ENCODE results near the gene FAM9A.

Gene FAM9A

GRCh38 chrX:8801041-8801599 lies at the start of gene FAM9A:
Gene FAM9A (minus strand): TSS chrX:8801383. CDS start chrX:8800171, 1,212 bp downstream.
- no peaks in the 10 kb centered on the region for H3K36me3 ChIP-seq (ENCODE audit: control insufficient read depth, insufficient read depth, low read length)
- H3K27ac ChIP-seq (ENCODE audit: low read depth, low read length) = no peak within 1 kb of the TSS
- H3K4me3 ChIP-seq (ENCODE audit: low read length) = no peak within 1 kb of the TSS
- H3K27me3 ChIP-seq (ENCODE audit: control insufficient read depth, insufficient read depth, low read length) = no peaks in the 10 kb centered on the region
- no peaks in the 10 kb centered on the region for H3K4me1 ChIP-seq (ENCODE audit: control insufficient read depth, insufficient read depth, low read length)
- no peak within 1 kb of the TSS for H3K9ac ChIP-seq (ENCODE audit: low read length)

- Histone ChIP-seq H3K27me3 (ENCODE audit: control insufficient read depth, insufficient read depth, low read length) (no peaks in the 10 kb centered on the region), H3K27ac (ENCODE audit: low read depth, low read length) (no peak overlapping the region), H3K4me1 (ENCODE audit: control insufficient read depth, insufficient read depth, low read length) (no peaks in the 10 kb centered on the region), H3K9ac (ENCODE audit: low read length) (no peak overlapping the region), H3K4me3 (ENCODE audit: low read length) (no peak overlapping the region), H3K36me3 (ENCODE audit: control insufficient read depth, insufficient read depth, low read length) (no peaks in the 10 kb centered on the region)
Observed at GRCh38 chrX:8850478-8850877, 49.3 kb upstream of the FAM9A start.

- no peaks in the 10 kb centered on the region for H3K4me1 ChIP-seq (ENCODE audit: control insufficient read depth, insufficient read depth, low read length)
- H3K27ac ChIP-seq (ENCODE audit: low read depth, low read length) = no peak overlapping the region
- no peaks in the 10 kb centered on the region for H3K27me3 ChIP-seq (ENCODE audit: control insufficient read depth, insufficient read depth, low read length)
- no peak overlapping the region for H3K9ac ChIP-seq (ENCODE audit: low read length)
- no peak overlapping the region for H3K4me3 ChIP-seq (ENCODE audit: low read length)
- no peaks in the 10 kb centered on the region for H3K36me3 ChIP-seq (ENCODE audit: control insufficient read depth, insufficient read depth, low read length)
Observed at GRCh38 chrX:8849945-8850344, 48.8 kb upstream of the FAM9A start.

GRCh38 chrX:8849458-8849857 lies 48.3 kb upstream of the FAM9A start:
- no peak overlapping the region for H3K27ac ChIP-seq (ENCODE audit: low read depth, low read length)

GRCh38 chrX:8848911-8849310 lies 47.7 kb upstream of the FAM9A start:
- H3K36me3 ChIP-seq (ENCODE audit: control insufficient read depth, insufficient read depth, low read length) = no peaks in the 10 kb centered on the region
- H3K27ac ChIP-seq (ENCODE audit: low read depth, low read length) = no peak overlapping the region
- no peak overlapping the region for H3K9ac ChIP-seq (ENCODE audit: low read length)
- no peaks in the 10 kb centered on the region for H3K27me3 ChIP-seq (ENCODE audit: control insufficient read depth, insufficient read depth, low read length)
- no peak overlapping the region for H3K4me3 ChIP-seq (ENCODE audit: low read length)
- no peaks in the 10 kb centered on the region for H3K4me1 ChIP-seq (ENCODE audit: control insufficient read depth, insufficient read depth, low read length)

More at GRCh38 chrX:8849458-8849857, 48.3 kb upstream of the FAM9A start:
- H3K4me3 ChIP-seq (ENCODE audit: low read length) = no peak overlapping the region
- H3K36me3 ChIP-seq (ENCODE audit: control insufficient read depth, insufficient read depth, low read length) = no peaks in the 10 kb centered on the region
- no peaks in the 10 kb centered on the region for H3K4me1 ChIP-seq (ENCODE audit: control insufficient read depth, insufficient read depth, low read length)
- no peak overlapping the region for H3K9ac ChIP-seq (ENCODE audit: low read length)
- H3K27me3 ChIP-seq (ENCODE audit: control insufficient read depth, insufficient read depth, low read length) = no peaks in the 10 kb centered on the region

- Histone ChIP-seq H3K27ac (ENCODE audit: low read depth, low read length) (no peak overlapping the region), H3K4me3 (ENCODE audit: low read length) (no peak overlapping the region), H3K36me3 (ENCODE audit: control insufficient read depth, insufficient read depth, low read length) (no peaks in the 10 kb centered on the region), H3K9ac (ENCODE audit: low read length) (no peak overlapping the region), H3K27me3 (ENCODE audit: control insufficient read depth, insufficient read depth, low read length) (no peaks in the 10 kb centered on the region), H3K4me1 (ENCODE audit: control insufficient read depth, insufficient read depth, low read length) (no peaks in the 10 kb centered on the region)
Observed at GRCh38 chrX:8848441-8848840, 47.3 kb upstream of the FAM9A start.

GRCh38 chrX:8847360-8847759 lies 46.2 kb upstream of the FAM9A start:
- no peaks in the 10 kb centered on the region for H3K4me1 ChIP-seq (ENCODE audit: control insufficient read depth, insufficient read depth, low read length)
- no peak overlapping the region for H3K27ac ChIP-seq (ENCODE audit: low read depth, low read length)

GRCh38 chrX:8846266-8846665 lies 45.1 kb upstream of the FAM9A start:
- H3K9ac ChIP-seq (ENCODE audit: low read length) = no peak overlapping the region
- no peak overlapping the region for H3K4me3 ChIP-seq (ENCODE audit: low read length)
- no peaks in the 10 kb centered on the region for H3K27me3 ChIP-seq (ENCODE audit: control insufficient read depth, insufficient read depth, low read length)
- H3K4me1 ChIP-seq (ENCODE audit: control insufficient read depth, insufficient read depth, low read length) = no peaks in the 10 kb centered on the region
- H3K27ac ChIP-seq (ENCODE audit: low read depth, low read length) = no peak overlapping the region
- no peaks in the 10 kb centered on the region for H3K36me3 ChIP-seq (ENCODE audit: control insufficient read depth, insufficient read depth, low read length)

More at GRCh38 chrX:8847360-8847759, 46.2 kb upstream of the FAM9A start:
- Histone ChIP-seq H3K27me3 (ENCODE audit: control insufficient read depth, insufficient read depth, low read length) (no peaks in the 10 kb centered on the region), H3K4me3 (ENCODE audit: low read length) (no peak overlapping the region), H3K36me3 (ENCODE audit: control insufficient read depth, insufficient read depth, low read length) (no peaks in the 10 kb centered on the region), H3K9ac (ENCODE audit: low read length) (no peak overlapping the region)

- H3K27ac ChIP-seq (ENCODE audit: low read depth, low read length) = no peak overlapping the region
- H3K36me3 ChIP-seq (ENCODE audit: control insufficient read depth, insufficient read depth, low read length) = no peaks in the 10 kb centered on the region
- H3K4me1 ChIP-seq (ENCODE audit: control insufficient read depth, insufficient read depth, low read length) = no peaks in the 10 kb centered on the region
- H3K27me3 ChIP-seq (ENCODE audit: control insufficient read depth, insufficient read depth, low read length) = no peaks in the 10 kb centered on the region
- H3K9ac ChIP-seq (ENCODE audit: low read length) = no peak overlapping the region
- H3K4me3 ChIP-seq (ENCODE audit: low read length) = no peak overlapping the region
Observed at GRCh38 chrX:8845469-8845868, 44.3 kb upstream of the FAM9A start.

GRCh38 chrX:8845060-8845459 lies 43.9 kb upstream of the FAM9A start:
- Histone ChIP-seq H3K27ac (ENCODE audit: low read depth, low read length) (no peak overlapping the region), H3K4me1 (ENCODE audit: control insufficient read depth, insufficient read depth, low read length) (no peaks in the 10 kb centered on the region), H3K9ac (ENCODE audit: low read length) (no peak overlapping the region), H3K36me3 (ENCODE audit: control insufficient read depth, insufficient read depth, low read length) (no peaks in the 10 kb centered on the region), H3K27me3 (ENCODE audit: control insufficient read depth, insufficient read depth, low read length) (no peaks in the 10 kb centered on the region), H3K4me3 (ENCODE audit: low read length) (no peak overlapping the region)

GRCh38 chrX:8844157-8844556 lies 43.0 kb upstream of the FAM9A start:
- Histone ChIP-seq H3K27me3 (ENCODE audit: control insufficient read depth, insufficient read depth, low read length) (no peaks in the 10 kb centered on the region), H3K27ac (ENCODE audit: low read depth, low read length) (no peak overlapping the region), H3K36me3 (ENCODE audit: control insufficient read depth, insufficient read depth, low read length) (no peaks in the 10 kb centered on the region), H3K4me1 (ENCODE audit: control insufficient read depth, insufficient read depth, low read length) (no peaks in the 10 kb centered on the region), H3K9ac (ENCODE audit: low read length) (no peak overlapping the region), H3K4me3 (ENCODE audit: low read length) (no peak overlapping the region)

GRCh38 chrX:8841911-8842310 lies 40.7 kb upstream of the FAM9A start:
- H3K4me3 ChIP-seq (ENCODE audit: low read length) = no peak overlapping the region
- no peaks in the 10 kb centered on the region for H3K36me3 ChIP-seq (ENCODE audit: control insufficient read depth, insufficient read depth, low read length)
- no peaks in the 10 kb centered on the region for H3K27me3 ChIP-seq (ENCODE audit: control insufficient read depth, insufficient read depth, low read length)
- H3K27ac ChIP-seq (ENCODE audit: low read depth, low read length) = no peak overlapping the region
- H3K9ac ChIP-seq (ENCODE audit: low read length) = no peak overlapping the region
- H3K4me1 ChIP-seq (ENCODE audit: control insufficient read depth, insufficient read depth, low read length) = no peaks in the 10 kb centered on the region

- H3K4me1 ChIP-seq (ENCODE audit: control insufficient read depth, insufficient read depth, low read length) = no peaks in the 10 kb centered on the region
- no peak overlapping the region for H3K27ac ChIP-seq (ENCODE audit: low read depth, low read length)
- H3K9ac ChIP-seq (ENCODE audit: low read length) = no peak overlapping the region
- no peaks in the 10 kb centered on the region for H3K27me3 ChIP-seq (ENCODE audit: control insufficient read depth, insufficient read depth, low read length)
- no peak overlapping the region for H3K4me3 ChIP-seq (ENCODE audit: low read length)
- H3K36me3 ChIP-seq (ENCODE audit: control insufficient read depth, insufficient read depth, low read length) = no peaks in the 10 kb centered on the region
Observed at GRCh38 chrX:8834392-8834791, 33.2 kb upstream of the FAM9A start.

Measured in rectal smooth muscle tissue (tissue), 1 donor.